HepG2 (cell line): ENCODE measurements around the gene RNASE11. TPM values are rescaled to one million over a fixed set of nuclear protein-coding genes. Genes with fewer than 3 reads are reported as not detected.
A peak's percentile ranks its signal among the peaks of the same experiment; 100 is the strongest.

Experiments used
- ARID5B ChIP-seq: IDR thresholded peaks from 2 replicates; pipeline ENCODE4 v1.4.0; 2020; ENCODE audit warnings: mild to moderate bottlenecking, missing genetic modification reagents
- CBX1 ChIP-seq: IDR thresholded peaks from one replicate; pipeline ENCODE4 v1.6.1; 2016; ENCODE audit warnings: antibody characterized with exemption, low read depth
- CBX5 ChIP-seq: sonication (generic); formaldehyde crosslinking; IDR thresholded peaks from 2 replicates; pipeline ENCODE4 v1.4.0; 2020; ENCODE audit warnings: missing genetic modification reagents, borderline replicate concordance
- ETV5 ChIP-seq: IDR thresholded peaks from 2 replicates; pipeline ENCODE4 v1.6.1; 2018; ENCODE audit warnings: missing biosample characterization, missing genetic modification reagents, inconsistent platforms, borderline replicate concordance
- IRF2 ChIP-seq: IDR thresholded peaks from 2 replicates; pipeline ENCODE4 v1.6.1; 2018; ENCODE audit warnings: missing genetic modification reagents, missing compliant biosample characterization
- NR0B2 ChIP-seq: sonication (generic); formaldehyde crosslinking; IDR thresholded peaks from 2 replicates; pipeline ENCODE4 v1.4.0; 2020; ENCODE audit warnings: mild to moderate bottlenecking, missing genetic modification reagents
- PHF8 ChIP-seq: sonication (generic); formaldehyde crosslinking; IDR thresholded peaks from 2 replicates; pipeline ENCODE4 v1.5.0; 2020; ENCODE audit warnings: missing genetic modification reagents
- SATB2 ChIP-seq: sonication (generic); formaldehyde crosslinking; IDR thresholded peaks from 2 replicates; pipeline ENCODE4 v1.5.0; 2020; ENCODE audit warnings: missing genetic modification reagents
- ZBTB4 ChIP-seq: sonication (generic); formaldehyde crosslinking; IDR thresholded peaks from 2 replicates; pipeline ENCODE4 v1.4.0; 2020; ENCODE audit warnings: missing genetic modification reagents, mild to moderate bottlenecking, borderline replicate concordance
- ZFP37 ChIP-seq: sonication (generic); formaldehyde crosslinking; IDR thresholded peaks from 2 replicates; pipeline ENCODE4 v1.4.0; 2020; ENCODE audit warnings: missing genetic modification reagents, borderline replicate concordance
- ZUFSP ChIP-seq: sonication (generic); formaldehyde crosslinking; IDR thresholded peaks from 2 replicates; pipeline ENCODE4 v1.9.0; 2021; ENCODE audit warnings: missing genetic modification reagents, mild to moderate bottlenecking, borderline replicate concordance
- polyA plus RNA-seq, 8 experiments: library from polyadenylated mRNA; depleted of rRNA in 3 of 8; stranded (reverse) in 7 of 8; unstranded in 1 of 8; fragments of >200 nt; fragmentation: Illumina TruSeq in 4 of 8; extraction: Trizol in 4 of 8; gene quantifications; 2 replicates each; pipeline versions ENCODE4 v1.2.1 to v1.2.3, GENCODE V29; 2011 to 2016; ENCODE audit warnings: low read depth in 4 of 8, missing spikeins in 1 of 8, mixed read lengths in 1 of 8; ENCODE audit not compliant: insufficient read depth in 1 of 8
- total RNA-seq, 5 experiments: library from RNA; depleted of rRNA; stranded (reverse); fragments of >200 nt; fragmentation: Illumina TruSeq; extraction: Trizol; gene quantifications; 2 replicates each; pipeline ENCODE4 v1.2.3, GENCODE V29; 2016; ENCODE audit warnings: low read depth in 1 of 5
- TF ChIP-seq, protein P1 (sequence below): sonication (generic); formaldehyde crosslinking; conservative IDR thresholded peaks from 2 replicates; pipeline ENCODE4 v1.4.0; 2020; ENCODE audit warnings: missing genetic modification reagents
- TF ChIP-seq, protein P2 (sequence below): sonication (generic); formaldehyde crosslinking; IDR thresholded peaks from 2 replicates; pipeline ENCODE4 v1.4.0; 2020; ENCODE audit warnings: low read depth, mild to moderate bottlenecking, missing genetic modification reagents

The RNASE11 gene
- total and polyA plus RNA-seq, 2 of the 13 experiments (the other 11 are each of a cell fraction or from before 2014, with no cell fraction given) = not detected

- no peak for TF ChIP-seq ZUFSP
- TF ChIP-seq, protein P1, sequence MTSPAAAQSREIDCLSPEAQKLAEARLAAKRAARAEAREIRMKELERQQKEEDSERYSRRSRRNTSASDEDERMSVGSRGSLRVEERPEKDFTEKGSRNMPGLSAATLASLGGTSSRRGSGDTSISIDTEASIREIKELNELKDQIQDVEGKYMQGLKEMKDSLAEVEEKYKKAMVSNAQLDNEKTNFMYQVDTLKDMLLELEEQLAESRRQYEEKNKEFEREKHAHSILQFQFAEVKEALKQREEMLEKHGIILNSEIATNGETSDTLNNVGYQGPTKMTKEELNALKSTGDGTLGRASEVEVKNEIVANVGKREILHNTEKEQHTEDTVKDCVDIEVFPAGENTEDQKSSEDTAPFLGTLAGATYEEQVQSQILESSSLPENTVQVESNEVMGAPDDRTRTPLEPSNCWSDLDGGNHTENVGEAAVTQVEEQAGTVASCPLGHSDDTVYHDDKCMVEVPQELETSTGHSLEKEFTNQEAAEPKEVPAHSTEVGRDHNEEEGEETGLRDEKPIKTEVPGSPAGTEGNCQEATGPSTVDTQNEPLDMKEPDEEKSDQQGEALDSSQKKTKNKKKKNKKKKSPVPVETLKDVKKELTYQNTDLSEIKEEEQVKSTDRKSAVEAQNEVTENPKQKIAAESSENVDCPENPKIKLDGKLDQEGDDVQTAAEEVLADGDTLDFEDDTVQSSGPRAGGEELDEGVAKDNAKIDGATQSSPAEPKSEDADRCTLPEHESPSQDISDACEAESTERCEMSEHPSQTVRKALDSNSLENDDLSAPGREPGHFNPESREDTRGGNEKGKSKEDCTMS (CRISPR knock-in tag) = no peak
- 0 out of 2 replicates have a peak, but pooled peaks have one; percentile 39 for TF ChIP-seq NR0B2 (CRISPR knock-in tag)
- no peak for TF ChIP-seq CBX5 (CRISPR knock-in tag)
- no peak; the same call in 1 of the 2 replicates for TF ChIP-seq ZFP37 (CRISPR knock-in tag)
- TF ChIP-seq ETV5 (CRISPR knock-in tag) = no peak; the same call in 1 of the 2 replicates
- TF ChIP-seq, protein P2, sequence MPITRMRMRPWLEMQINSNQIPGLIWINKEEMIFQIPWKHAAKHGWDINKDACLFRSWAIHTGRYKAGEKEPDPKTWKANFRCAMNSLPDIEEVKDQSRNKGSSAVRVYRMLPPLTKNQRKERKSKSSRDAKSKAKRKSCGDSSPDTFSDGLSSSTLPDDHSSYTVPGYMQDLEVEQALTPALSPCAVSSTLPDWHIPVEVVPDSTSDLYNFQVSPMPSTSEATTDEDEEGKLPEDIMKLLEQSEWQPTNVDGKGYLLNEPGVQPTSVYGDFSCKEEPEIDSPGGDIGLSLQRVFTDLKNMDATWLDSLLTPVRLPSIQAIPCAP (CRISPR knock-in tag) = no peak
- TF ChIP-seq PHF8 (CRISPR knock-in tag) = peak; percentile 74; the same call in 1 of the 2 replicates
- no peak; the same call in 1 of the 2 replicates for TF ChIP-seq IRF2 (CRISPR knock-in tag)
- TF ChIP-seq CBX1 = no peak
- TF ChIP-seq SATB2 (CRISPR knock-in tag) = no peak
- TF ChIP-seq ZBTB4 = peak; percentile 44; the same call in 1 of the 2 replicates
- no peak; the same call in none of the 2 replicates for TF ChIP-seq ARID5B (CRISPR knock-in tag)
These were observed 21.6 kb upstream of the RNASE11 start (continued) for GRCh38 chr14:20609215-20610001.
